Stimulated activated naive B cell treated with anti-CD40 and anti-IgM and Interleukin-4, amounts not matched to agents 10 μg/mL and 1 μg/mL and 100 μg/mL, for 72 hours (primary cell): ENCODE measurements around the gene STN1.

Experiments
- ATAC-seq, 2 donors: fragments of 150-1000 bp; cut with Tn5 transposase; replicated peaks; 2 replicates each; pipeline ENCODE4 v1.10.0; 2021; ENCODE audit warnings: moderate library complexity in 1 of 2
- DNase-seq: peaks from one replicate; pipeline ENCODE4 v3.0.0; 2021
- H3K27ac Mint-ChIP-seq: one replicate; pipeline ENCODE4 v1.8.0; 2022; ENCODE audit warnings: mild to moderate bottlenecking, mixed read lengths
- H3K27me3 Mint-ChIP-seq, 2 donors: one replicate each; pipeline ENCODE4 v1.8.0; 2022; ENCODE audit warnings: mixed read lengths in 2 of 2
- H3K36me3 Mint-ChIP-seq, 2 donors: one replicate each; pipeline ENCODE4 v1.8.0; 2022; ENCODE audit warnings: mixed read lengths in 2 of 2, mild to moderate bottlenecking in 1 of 2
- H3K4me1 Mint-ChIP-seq, 2 donors: one replicate each; pipeline ENCODE4 v1.8.0; 2022; ENCODE audit warnings: mixed read lengths in 2 of 2, mild to moderate bottlenecking in 1 of 2
- H3K4me3 Mint-ChIP-seq, 2 donors: one replicate each; pipeline ENCODE4 v1.8.0; 2022; ENCODE audit warnings: mild to moderate bottlenecking in 2 of 2, mixed read lengths in 2 of 2, moderate library complexity in 1 of 2
- H3K9me3 Mint-ChIP-seq, 2 donors: one replicate each; pipeline ENCODE4 v1.8.0; 2022; ENCODE audit warnings: mixed read lengths in 2 of 2, mild to moderate bottlenecking in 1 of 2

STN1 gene

GRCh38 chr10:103843854-103844570, 74.0 kb downstream of the STN1 start:
- Mint-ChIP-seq H3K4me1 (peaks cover 10 to 15% of the 10 kb centered on the region in 2 donors), H3K27ac (no peak overlapping the region), H3K36me3 (no peaks in the 10 kb centered on the region), H3K9me3 (no peaks in the 10 kb centered on the region), H3K27me3 (peaks cover 6 to 8% of the 10 kb centered on the region in 2 donors), H3K4me3 (no peak overlapping the region)
- ATAC-seq: no peak
- DNase-seq: no peak

GRCh38 chr10:103843045-103843444, 74.9 kb downstream of the STN1 start:
- Mint-ChIP-seq H3K4me1 (peaks cover 10 to 13% of the 10 kb centered on the region in 2 donors), H3K9me3 (no peaks in the 10 kb centered on the region), H3K27me3 (peaks cover 0 to 3% of the 10 kb centered on the region in 2 donors), H3K27ac (no peak overlapping the region), H3K4me3 (no peak overlapping the region), H3K36me3 (no peaks in the 10 kb centered on the region)
- no peak for ATAC-seq
- no peak for DNase-seq

GRCh38 chr10:103842605-103843004, 75.4 kb downstream of the STN1 start:
- Mint-ChIP-seq H3K27me3 (peaks cover 0 to 3% of the 10 kb centered on the region in 2 donors), H3K4me1 (peaks cover 15% of the 10 kb centered on the region in 2 donors), H3K36me3 (no peaks in the 10 kb centered on the region), H3K27ac (no peak overlapping the region), H3K9me3 (no peaks in the 10 kb centered on the region), H3K4me3 (no peak overlapping the region)
- DNase-seq (no peak), ATAC-seq (no peak)

GRCh38 chr10:103841519-103841918, 76.5 kb downstream of the STN1 start:
- no peaks in the 10 kb centered on the region for H3K9me3 Mint-ChIP-seq
- ATAC-seq (no peak), DNase-seq (no peak)
- no peak overlapping the region for H3K4me3 Mint-ChIP-seq
- H3K36me3 Mint-ChIP-seq: no peaks in the 10 kb centered on the region
- no peak overlapping the region for H3K27ac Mint-ChIP-seq
- peaks cover 0 to 3% of the 10 kb centered on the region in 2 donors for H3K27me3 Mint-ChIP-seq
- peaks cover 14 to 16% of the 10 kb centered on the region in 2 donors for H3K4me1 Mint-ChIP-seq

- H3K4me3 Mint-ChIP-seq: no peak overlapping the region
- H3K4me1 Mint-ChIP-seq: peaks cover 7 to 11% of the 10 kb centered on the region in 2 donors
- H3K9me3 Mint-ChIP-seq: no peaks in the 10 kb centered on the region
- H3K36me3 Mint-ChIP-seq: no peaks in the 10 kb centered on the region
- DNase-seq: no peak
- H3K27ac Mint-ChIP-seq: no peak overlapping the region
- H3K27me3 Mint-ChIP-seq: peaks cover 0 to 3% of the 10 kb centered on the region in 2 donors
- no peak for ATAC-seq
These were observed 77.3 kb downstream of the STN1 start for GRCh38 chr10:103840740-103841070.

- H3K36me3 Mint-ChIP-seq: no peaks in the 10 kb centered on the region
- DNase-seq: no peak
- H3K9me3 Mint-ChIP-seq: no peaks in the 10 kb centered on the region
- peaks cover 5 to 6% of the 10 kb centered on the region in 2 donors for H3K4me1 Mint-ChIP-seq
- H3K4me3 Mint-ChIP-seq: no peak overlapping the region
- peaks cover 0 to 3% of the 10 kb centered on the region in 2 donors for H3K27me3 Mint-ChIP-seq
- no peak for ATAC-seq
- H3K27ac Mint-ChIP-seq: no peak overlapping the region
These were observed 77.9 kb downstream of the STN1 start for GRCh38 chr10:103839872-103840739.

- no peaks in the 10 kb centered on the region for H3K36me3 Mint-ChIP-seq
- no peak overlapping the region for H3K27ac Mint-ChIP-seq
- ATAC-seq: no peak
- no peak overlapping the region for H3K4me3 Mint-ChIP-seq
- H3K9me3 Mint-ChIP-seq: no peaks in the 10 kb centered on the region
- DNase-seq: no peak
- peaks cover 0 to 3% of the 10 kb centered on the region in 2 donors for H3K27me3 Mint-ChIP-seq
- peaks cover 3 to 6% of the 10 kb centered on the region in 2 donors for H3K4me1 Mint-ChIP-seq
These were observed 78.5 kb downstream of the STN1 start for GRCh38 chr10:103839519-103839871.

- H3K27ac Mint-ChIP-seq: no peak overlapping the region
- no peak for ATAC-seq
- no peak overlapping the region for H3K4me3 Mint-ChIP-seq
- H3K9me3 Mint-ChIP-seq: no peaks in the 10 kb centered on the region
- peaks cover 2 to 6% of the 10 kb centered on the region in 2 donors for H3K4me1 Mint-ChIP-seq
- no peak for DNase-seq
- peaks cover 0 to 3% of the 10 kb centered on the region in 2 donors for H3K27me3 Mint-ChIP-seq
- H3K36me3 Mint-ChIP-seq: no peaks in the 10 kb centered on the region
These were observed 79.0 kb downstream of the STN1 start for GRCh38 chr10:103838862-103839518.

- H3K4me1 Mint-ChIP-seq: peaks cover 2 to 6% of the 10 kb centered on the region in 2 donors
These were observed 80.0 kb downstream of the STN1 start for GRCh38 chr10:103838070-103838395.

GRCh38 chr10:103837370-103838069, 80.5 kb downstream of the STN1 start:
- no peak for DNase-seq
- Mint-ChIP-seq H3K4me1 (peaks cover 2 to 6% of the 10 kb centered on the region in 2 donors), H3K27ac (no peak overlapping the region), H3K27me3 (peaks cover 0 to 2% of the 10 kb centered on the region in 2 donors), H3K36me3 (no peaks in the 10 kb centered on the region), H3K4me3 (no peak overlapping the region), H3K9me3 (no peaks in the 10 kb centered on the region)
- ATAC-seq: peak; percentile 39 to 42

More at GRCh38 chr10:103838070-103838395, 80.0 kb downstream of the STN1 start:
- no peaks in the 10 kb centered on the region for H3K9me3 Mint-ChIP-seq
- peaks cover 0 to 3% of the 10 kb centered on the region in 2 donors for H3K27me3 Mint-ChIP-seq
- no peaks in the 10 kb centered on the region for H3K36me3 Mint-ChIP-seq
- H3K27ac Mint-ChIP-seq: no peak overlapping the region
- ATAC-seq (no peak), DNase-seq (no peak)
- H3K4me3 Mint-ChIP-seq: no peak overlapping the region

- H3K36me3 Mint-ChIP-seq: no peaks in the 10 kb centered on the region
- ATAC-seq (no peak), DNase-seq (no peak)
- H3K27me3 Mint-ChIP-seq: no peaks in the 10 kb centered on the region
- no peak overlapping the region for H3K27ac Mint-ChIP-seq
- no peaks in the 10 kb centered on the region for H3K9me3 Mint-ChIP-seq
- no peak overlapping the region for H3K4me3 Mint-ChIP-seq
- H3K4me1 Mint-ChIP-seq: peaks cover 2 to 6% of the 10 kb centered on the region in 2 donors
These were observed 81.1 kb downstream of the STN1 start for GRCh38 chr10:103836861-103837260.

- Mint-ChIP-seq H3K4me1 (peaks cover 2 to 6% of the 10 kb centered on the region in 2 donors), H3K27me3 (no peaks in the 10 kb centered on the region), H3K36me3 (no peaks in the 10 kb centered on the region), H3K9me3 (no peaks in the 10 kb centered on the region), H3K27ac (no peak overlapping the region), H3K4me3 (no peak overlapping the region)
- no peak for DNase-seq
- no peak for ATAC-seq
These were observed 81.7 kb downstream of the STN1 start for GRCh38 chr10:103836273-103836672.

- Mint-ChIP-seq H3K27ac (no peak overlapping the region), H3K36me3 (no peaks in the 10 kb centered on the region), H3K4me1 (peaks cover 2 to 6% of the 10 kb centered on the region in 2 donors), H3K27me3 (no peaks in the 10 kb centered on the region), H3K4me3 (no peak overlapping the region), H3K9me3 (no peaks in the 10 kb centered on the region)
- DNase-seq (no peak), ATAC-seq (no peak)
These were observed 82.6 kb downstream of the STN1 start for GRCh38 chr10:103835096-103836050.
